Measurements from ENCODE around the gene USF2.
"Not testable (repeated sequence)": the region's sequence is repeated elsewhere in the genome, so short reads cannot be mapped to it uniquely, and the experiment has no call there.

DNA sequence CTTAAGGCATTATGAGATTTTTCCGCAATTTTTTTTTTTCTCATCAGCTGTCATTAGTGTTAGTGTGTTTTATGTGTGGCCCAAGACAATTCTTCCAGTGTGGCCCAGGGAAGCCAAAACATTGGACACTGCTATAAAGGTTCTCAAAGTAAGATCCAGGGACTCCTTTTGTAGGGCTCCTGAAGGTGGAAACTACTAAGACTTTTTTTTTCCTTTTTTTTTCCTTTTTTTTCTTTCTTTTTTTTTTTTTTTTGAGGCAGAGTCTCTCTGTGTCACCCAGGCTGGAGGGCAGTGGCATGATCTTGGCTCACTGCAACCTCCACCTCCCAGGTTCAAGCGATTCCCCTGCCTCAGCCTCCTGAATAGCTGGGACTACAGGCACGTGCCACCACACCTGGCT, 16.7 kb downstream of the USF2 start:
- TF ChIP-seq, protein P1, sequence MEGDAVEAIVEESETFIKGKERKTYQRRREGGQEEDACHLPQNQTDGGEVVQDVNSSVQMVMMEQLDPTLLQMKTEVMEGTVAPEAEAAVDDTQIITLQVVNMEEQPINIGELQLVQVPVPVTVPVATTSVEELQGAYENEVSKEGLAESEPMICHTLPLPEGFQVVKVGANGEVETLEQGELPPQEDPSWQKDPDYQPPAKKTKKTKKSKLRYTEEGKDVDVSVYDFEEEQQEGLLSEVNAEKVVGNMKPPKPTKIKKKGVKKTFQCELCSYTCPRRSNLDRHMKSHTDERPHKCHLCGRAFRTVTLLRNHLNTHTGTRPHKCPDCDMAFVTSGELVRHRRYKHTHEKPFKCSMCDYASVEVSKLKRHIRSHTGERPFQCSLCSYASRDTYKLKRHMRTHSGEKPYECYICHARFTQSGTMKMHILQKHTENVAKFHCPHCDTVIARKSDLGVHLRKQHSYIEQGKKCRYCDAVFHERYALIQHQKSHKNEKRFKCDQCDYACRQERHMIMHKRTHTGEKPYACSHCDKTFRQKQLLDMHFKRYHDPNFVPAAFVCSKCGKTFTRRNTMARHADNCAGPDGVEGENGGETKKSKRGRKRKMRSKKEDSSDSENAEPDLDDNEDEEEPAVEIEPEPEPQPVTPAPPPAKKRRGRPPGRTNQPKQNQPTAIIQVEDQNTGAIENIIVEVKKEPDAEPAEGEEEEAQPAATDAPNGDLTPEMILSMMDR (IDR thresholded peaks at IDR 0.05) = not testable (repeated sequence)
- TF ChIP-seq POLR2AphosphoS5 (IDR thresholded peaks at IDR 0.05) = not testable (repeated sequence)
